A673 (cell line): Measurements from ENCODE around the gene RABL2B.
"Not testable (repeated sequence)": the region's sequence is repeated elsewhere in the genome, so short reads cannot be mapped to it uniquely, and the experiment has no call there.

Experiments
- CTCF ChIP-seq: fragments of 300-800, 200-600 bp; sonication (generic); conservative IDR thresholded peaks from 2 replicates; pipeline ENCODE4 v1.5.1; 2017; ENCODE audit warnings: low read depth, mild to moderate bottlenecking, antibody characterized with exemption, low read length, moderate library complexity, mixed read lengths
- EZH2 ChIP-seq: fragments of 200-600 bp; sonication (generic); IDR thresholded peaks from 2 replicates; pipeline ENCODE4 v1.6.1; 2017; ENCODE audit warnings: borderline replicate concordance, low read depth, mild to moderate bottlenecking, mixed read lengths, antibody characterized with exemption, low read length; ENCODE audit not compliant: poor library complexity, severe bottlenecking

GRCh38 chr22:50755251-50755650, 28.2 kb downstream of the RABL2B start:
- TF ChIP-seq CTCF, EZH2: not testable (repeated sequence)
